HCT116 (cell line): Measurements from ENCODE around the gene ZDHHC9. TPM values are rescaled to one million over a fixed set of nuclear protein-coding genes. Genes with fewer than 3 reads are reported as not detected.

Experiments
- ATAC-seq: fragments of 200-7000 bp; cut with Tn5 transposase; 2 replicates; pipeline ENCODE4 v1.9.1; 2020; ENCODE audit warnings: mild to moderate bottlenecking, moderate library complexity
- BruUV-seq: library from RNA; stranded (reverse); fragments of 400-500 nt; replicated peaks from 2 replicates; lab custom pipeline; 2021; lab: Mats Ljungman, UMichigan
- CTCF ChIA-PET: fragments of 300-600 bp; sonication (Branson Sonifier 250); formaldehyde crosslinking; loops from one replicate; lab custom pipeline; 2021; ENCODE audit warnings: antibody characterized with exemption; lab: Charles Lee
- POLR2A ChIA-PET: fragments of 300-600, 350-600 bp; sonication (Branson Sonifier 250); formaldehyde crosslinking; loops from one replicate; lab custom pipeline; 2021; ENCODE audit warnings: antibody characterized with exemption; lab: Charles Lee
- RAD21 ChIA-PET, 2 experiments: fragments of 300-600 bp; sonication (Branson Sonifier 250); formaldehyde crosslinking; loops; one replicate each; lab custom pipeline; 2023; ENCODE audit warnings: low total read pairs in 2 of 2; ENCODE audit not compliant: uncharacterized antibody in 2 of 2, unreplicated experiment in 2 of 2, low non-redundant PET in 1 of 2; lab: Charles Lee
- DNase-seq: peaks from one replicate; pipeline ENCODE4 v3.0.0-alpha.2; 2010; ENCODE audit warnings: low read depth, low spot score
- H2AFZ ChIP-seq: fragments of 200-600 bp; shearing (Covaris generic), sonication (generic); 2 replicates; pipeline ENCODE4 v1.6.1; 2017; ENCODE audit warnings: low read depth, mixed run types, mixed read lengths, antibody characterized with exemption, low read length; ENCODE audit not compliant: poor library complexity, severe bottlenecking
- H3K27ac ChIP-seq: 2 replicates; pipeline ENCODE4 v1.5.1; 2012; ENCODE audit warnings: low read depth, low read length
- H3K27me3 ChIP-seq: fragments of 200-600 bp; sonication (generic); 2 replicates; pipeline ENCODE4 v1.6.1; 2016; ENCODE audit warnings: mixed run types, low read length, mixed read lengths; ENCODE audit not compliant: insufficient read depth
- H3K36me3 ChIP-seq, 2 experiments: fragments of 200-500 bp in 1 of 2; fragments of 200-600 bp in 1 of 2; sonication (Bioruptor generic) in 1 of 2; sonication (generic) in 1 of 2; 2 replicates each; pipeline versions ENCODE4 v1.5.1 to v1.6.1; 2014 to 2016; ENCODE audit warnings: low read length in 2 of 2, inconsistent platforms in 1 of 2, mixed read lengths in 1 of 2, mixed run types in 1 of 2; ENCODE audit not compliant: insufficient read depth in 2 of 2, control insufficient read depth in 1 of 2
- H3K4me1 ChIP-seq, 2 experiments: fragments of 200-600 bp in 1 of 2; sonication (generic) in 1 of 2; 2 replicates each; pipeline versions ENCODE4 v1.5.1 to v1.6.1; 2012 to 2017; ENCODE audit warnings: low read length in 2 of 2, inconsistent platforms in 1 of 2, mild to moderate bottlenecking in 1 of 2, mixed read lengths in 1 of 2, mixed run types in 1 of 2, moderate library complexity in 1 of 2; ENCODE audit not compliant: insufficient read depth in 2 of 2, control insufficient read depth in 1 of 2
- H3K4me2 ChIP-seq: fragments of 200-600 bp; sonication (generic); 2 replicates; pipeline ENCODE4 v1.6.1; 2017; ENCODE audit warnings: mixed run types, low read length, mixed read lengths
- H3K4me3 ChIP-seq, 2 experiments: fragments of 200-600 bp in 1 of 2; sonication (generic) in 1 of 2; replicated peaks in 1 of 2; 2 replicates each; pipeline ENCODE4 v1.5.1; 2011 to 2016; ENCODE audit warnings: low read length in 2 of 2, control low read depth in 1 of 2, low read depth in 1 of 2, mild to moderate bottlenecking in 1 of 2, mixed read lengths in 1 of 2, mixed run types in 1 of 2
- H3K79me2 ChIP-seq: fragments of 200-600 bp; sonication (generic); 2 replicates; pipeline ENCODE4 v1.6.1; 2017; ENCODE audit warnings: mild to moderate bottlenecking, mixed run types, low read length, moderate library complexity, mixed read lengths; ENCODE audit not compliant: insufficient read depth
- H3K9ac ChIP-seq: fragments of 200-600 bp; sonication (generic); 2 replicates; pipeline ENCODE4 v1.6.1; 2016; ENCODE audit warnings: low read length, mixed read lengths
- H3K9me2 ChIP-seq: fragments of 200-600 bp; sonication (generic), shearing (Covaris generic); 2 replicates; pipeline ENCODE4 v1.6.1; 2017; ENCODE audit warnings: mixed run types, mild to moderate bottlenecking, moderate library complexity; ENCODE audit not compliant: insufficient read depth
- H3K9me3 ChIP-seq, 2 experiments: fragments of 200-500 bp in 1 of 2; fragments of 200-600 bp in 1 of 2; sonication (Bioruptor generic) in 1 of 2; sonication (generic) in 1 of 2; 2 replicates each; pipeline ENCODE4 v1.6.1; 2014 to 2017; ENCODE audit warnings: low read length in 2 of 2, mixed read lengths in 2 of 2, inconsistent platforms in 1 of 2, low read depth in 1 of 2, mild to moderate bottlenecking in 1 of 2, mixed run types in 1 of 2, moderate library complexity in 1 of 2; ENCODE audit not compliant: control insufficient read depth in 1 of 2, insufficient read depth in 1 of 2
- H4K20me1 ChIP-seq: fragments of 200-600 bp; sonication (generic), shearing (Covaris generic); 2 replicates; pipeline ENCODE4 v1.6.1; 2017; ENCODE audit warnings: mixed run types, mild to moderate bottlenecking, moderate library complexity; ENCODE audit not compliant: insufficient read depth
- CBX3 ChIP-seq: IDR thresholded peaks from 2 replicates; pipeline ENCODE4 v1.6.1; 2012; ENCODE audit warnings: low read depth
- FOSL1 ChIP-seq: IDR thresholded peaks from 2 replicates; pipeline ENCODE4 v1.6.1; 2012; ENCODE audit warnings: low read depth
- RAD21 ChIP-seq: IDR thresholded peaks from 2 replicates; pipeline ENCODE4 v1.6.1; 2012; ENCODE audit warnings: low read depth, mild to moderate bottlenecking
- SIN3A ChIP-seq: IDR thresholded peaks from 2 replicates; pipeline ENCODE4 v1.6.1; 2012; ENCODE audit warnings: low read depth
- SRF ChIP-seq: IDR thresholded peaks from 2 replicates; pipeline ENCODE4 v1.6.1; 2012; ENCODE audit warnings: low read depth
- YY1 ChIP-seq: IDR thresholded peaks from 2 replicates; pipeline ENCODE4 v1.6.1; 2011; ENCODE audit warnings: low read length, low read depth, moderate library complexity, mild to moderate bottlenecking; ENCODE audit not compliant: insufficient replicate concordance; ENCODE audit errors: extremely low read depth
- intact Hi-C: fragments of 100-400 bp; cut with micrococcal nuclease; formaldehyde crosslinking; loops from 2 replicates; pipeline ENCODE4 v1.10.0; 2022
- total RNA-seq: library from RNA; stranded (reverse); gene quantifications from one replicate; pipeline ENCODE4 v1.2.1, GENCODE V29; 2021; ENCODE audit not compliant: unreplicated experiment
- TF ChIP-seq, protein P1 (sequence below): IDR thresholded peaks from 2 replicates; pipeline ENCODE4 v1.6.1; 2012
- TF ChIP-seq, protein P2 (sequence below): IDR thresholded peaks from 2 replicates; pipeline ENCODE4 v1.6.1; 2011; ENCODE audit warnings: mild to moderate bottlenecking, low read length, moderate library complexity; ENCODE audit not compliant: insufficient replicate concordance; ENCODE audit errors: extremely low read depth

Gene ZDHHC9
- total RNA-seq, 1 experiment from 2014 or later = 18.9 TPM

DNA sequence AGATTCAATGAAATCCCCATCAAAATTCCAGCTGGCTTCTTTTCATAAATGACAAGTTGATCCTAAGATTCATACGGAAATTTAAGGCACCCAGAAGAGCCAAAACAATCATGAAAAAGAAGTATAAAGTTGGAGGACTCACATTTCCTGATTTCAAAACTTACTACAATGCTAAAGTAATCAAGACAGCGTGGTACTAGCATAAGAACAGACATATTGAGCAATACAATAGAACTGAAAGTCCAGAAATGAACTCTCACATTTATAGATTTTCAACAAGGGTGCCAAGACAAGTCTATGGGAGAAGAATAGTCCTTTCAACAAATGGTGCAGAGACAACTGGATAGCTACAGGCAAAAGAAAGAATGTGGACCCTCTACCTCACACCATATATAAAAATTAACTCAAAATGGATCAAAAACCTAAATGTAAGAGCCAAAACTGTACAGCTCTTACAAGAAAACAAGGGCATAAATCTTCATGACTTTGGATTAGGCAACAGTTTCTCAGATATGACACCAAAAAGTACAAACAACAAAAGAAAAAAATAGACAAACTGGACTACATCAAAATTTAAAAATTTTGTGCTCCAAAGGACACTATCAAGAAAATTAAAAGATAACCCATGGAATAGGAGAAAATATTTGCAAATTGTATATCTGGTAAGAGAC is 35.4 kb downstream of the ZDHHC9 start:
- no TSS peak for BruUV-seq
- Histone ChIP-seq H4K20me1 (no peaks in the 10 kb centered on the region), H3K4me2 (no peak overlapping the region), H2AFZ (no peak overlapping the region), H3K4me1 (no peaks in the 10 kb centered on the region), H3K9me3 (no peaks in the 10 kb centered on the region), H3K79me2 (no peaks in the 10 kb centered on the region), H3K4me3 (no peak overlapping the region), H3K27me3 (no peaks in the 10 kb centered on the region), H3K36me3 (peaks cover 0 to 3% of the 10 kb centered on the region in 2 experiments; a peak in 1 of 4 replicates), H3K27ac (no peak overlapping the region), H3K9ac (no peak overlapping the region), H3K9me2 (no peaks in the 10 kb centered on the region)
- ATAC-seq (no peak), DNase-seq (no peak)
- intact Hi-C loops = no loop called here
- TF ChIP-seq RAD21 (no peak), YY1 (no peak), FOSL1 (no peak), CBX3 (no peak), SRF (no peak), SIN3A (no peak)
- TF ChIP-seq, protein P1, sequence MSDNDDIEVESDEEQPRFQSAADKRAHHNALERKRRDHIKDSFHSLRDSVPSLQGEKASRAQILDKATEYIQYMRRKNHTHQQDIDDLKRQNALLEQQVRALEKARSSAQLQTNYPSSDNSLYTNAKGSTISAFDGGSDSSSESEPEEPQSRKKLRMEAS = no peak
- TF ChIP-seq, protein P2, sequence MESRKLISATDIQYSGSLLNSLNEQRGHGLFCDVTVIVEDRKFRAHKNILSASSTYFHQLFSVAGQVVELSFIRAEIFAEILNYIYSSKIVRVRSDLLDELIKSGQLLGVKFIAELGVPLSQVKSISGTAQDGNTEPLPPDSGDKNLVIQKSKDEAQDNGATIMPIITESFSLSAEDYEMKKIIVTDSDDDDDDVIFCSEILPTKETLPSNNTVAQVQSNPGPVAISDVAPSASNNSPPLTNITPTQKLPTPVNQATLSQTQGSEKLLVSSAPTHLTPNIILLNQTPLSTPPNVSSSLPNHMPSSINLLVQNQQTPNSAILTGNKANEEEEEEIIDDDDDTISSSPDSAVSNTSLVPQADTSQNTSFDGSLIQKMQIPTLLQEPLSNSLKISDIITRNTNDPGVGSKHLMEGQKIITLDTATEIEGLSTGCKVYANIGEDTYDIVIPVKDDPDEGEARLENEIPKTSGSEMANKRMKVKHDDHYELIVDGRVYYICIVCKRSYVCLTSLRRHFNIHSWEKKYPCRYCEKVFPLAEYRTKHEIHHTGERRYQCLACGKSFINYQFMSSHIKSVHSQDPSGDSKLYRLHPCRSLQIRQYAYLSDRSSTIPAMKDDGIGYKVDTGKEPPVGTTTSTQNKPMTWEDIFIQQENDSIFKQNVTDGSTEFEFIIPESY = no peak
- ChIA-PET POLR2A (no interaction called here), RAD21 (no interaction called here), CTCF (no interaction called here)
